Measurements from ENCODE around the gene SYCE3. TPM values are rescaled to one million over a fixed set of nuclear protein-coding genes. Genes with fewer than 3 reads are reported as not detected.

Gene SYCE3
- total RNA-seq, 1 experiment from 2014 or later, result not detected

- no TSS peak for BruUV-seq (replicated peaks)
- no peaks in the 10 kb centered on the region for H3K27me3 ChIP-seq (replicated peaks; ENCODE audit: insufficient read depth, low read depth, low read length, poor library complexity)
- no peaks in the 10 kb centered on the region for H3K4me1 ChIP-seq (ENCODE audit: insufficient read depth, low read length, poor library complexity, severe bottlenecking)
- H3K9me3 ChIP-seq (ENCODE audit: low read depth, low read length, poor library complexity, severe bottlenecking), result no peaks in the 10 kb centered on the region
- H3K27ac ChIP-seq (ENCODE audit: low read depth, low read length, poor library complexity, severe bottlenecking), result no peak overlapping the region
- no peak for TF ChIP-seq EZH2 (IDR thresholded peaks at IDR 0.05; ENCODE audit: borderline replicate concordance, low read depth, low read length, poor library complexity, severe bottlenecking)
- no peak for TF ChIP-seq CTCF (conservative IDR thresholded peaks at IDR 0.05; ENCODE audit: low read depth, low read length)
- no peaks in the 10 kb centered on the region for H3K36me3 ChIP-seq (ENCODE audit: insufficient read depth, low read length, poor library complexity, severe bottlenecking)
- ChIA-PET CTCF (interaction anchor here (0.5 kb wide), 2 partner anchors 11 to 331 kb away, joined by 3 to 5 read pairs; no protein-coding TSS in a partner anchor), POLR2A (ENCODE audit: low non-redundant PET) (no interaction called here)
- H3K4me3 ChIP-seq (ENCODE audit: low read depth, low read length, poor library complexity, severe bottlenecking), result no peak overlapping the region
- intact Hi-C loops (cut with micrococcal nuclease; ENCODE audit: unreplicated experiment), result loop anchor here (10.0 kb wide), 1 partner anchor 62 kb away; the partner anchor contains the start of gene KLHDC7B
- no peak for DNase-seq (ENCODE audit: low spot score)
Measured at GRCh38 chr22:50606946-50607658, 44.4 kb upstream of the SYCE3 start.

- CTCF ChIA-PET, result interaction anchor here (0.5 kb wide), 1 partner anchor 10 kb away, joined by 3 read pairs; no protein-coding TSS in a partner anchor
- no peak for DNase-seq (ENCODE audit: low spot score)
- no peak overlapping the region for H3K4me3 ChIP-seq (ENCODE audit: low read depth, low read length, poor library complexity, severe bottlenecking)
- no peak for TF ChIP-seq EZH2 (IDR thresholded peaks at IDR 0.05; ENCODE audit: borderline replicate concordance, low read depth, low read length, poor library complexity, severe bottlenecking)
- no peak for TF ChIP-seq CTCF (conservative IDR thresholded peaks at IDR 0.05; ENCODE audit: low read depth, low read length)
- no peaks in the 10 kb centered on the region for H3K27me3 ChIP-seq (replicated peaks; ENCODE audit: insufficient read depth, low read depth, low read length, poor library complexity)
- POLR2A ChIA-PET (ENCODE audit: low non-redundant PET), result no interaction called here
- no peaks in the 10 kb centered on the region for H3K36me3 ChIP-seq (ENCODE audit: insufficient read depth, low read length, poor library complexity, severe bottlenecking)
- H3K9me3 ChIP-seq (ENCODE audit: low read depth, low read length, poor library complexity, severe bottlenecking), result no peaks in the 10 kb centered on the region
- no peaks in the 10 kb centered on the region for H3K4me1 ChIP-seq (ENCODE audit: insufficient read depth, low read length, poor library complexity, severe bottlenecking)
- intact Hi-C loops (cut with micrococcal nuclease; ENCODE audit: unreplicated experiment), result loop anchor here (10.0 kb wide), 1 partner anchor 62 kb away; the partner anchor contains the start of gene KLHDC7B
- no TSS peak for BruUV-seq (replicated peaks)
- H3K27ac ChIP-seq (ENCODE audit: low read depth, low read length, poor library complexity, severe bottlenecking), result no peak overlapping the region
Measured at GRCh38 chr22:50606165-50606945, 43.6 kb upstream of the SYCE3 start.

GRCh38 chr22:50605613-50606074 lies 42.9 kb upstream of the SYCE3 start:
- no peaks in the 10 kb centered on the region for H3K27me3 ChIP-seq (replicated peaks; ENCODE audit: insufficient read depth, low read depth, low read length, poor library complexity)
- BruUV-seq (replicated peaks), result no TSS peak
- intact Hi-C loops (cut with micrococcal nuclease; ENCODE audit: unreplicated experiment), result loop anchor here (10.0 kb wide), 1 partner anchor 61 kb away; the partner anchor contains the start of gene KLHDC7B
- TF ChIP-seq CTCF (conservative IDR thresholded peaks at IDR 0.05; ENCODE audit: low read depth, low read length) (no peak), EZH2 (IDR thresholded peaks at IDR 0.05; ENCODE audit: borderline replicate concordance, low read depth, low read length, poor library complexity, severe bottlenecking) (no peak)
- H3K4me3 ChIP-seq (ENCODE audit: low read depth, low read length, poor library complexity, severe bottlenecking), result no peak overlapping the region
- ChIA-PET POLR2A (ENCODE audit: low non-redundant PET) (no interaction called here), CTCF (no interaction called here)
- H3K4me1 ChIP-seq (ENCODE audit: insufficient read depth, low read length, poor library complexity, severe bottlenecking), result no peaks in the 10 kb centered on the region
- no peak for DNase-seq (ENCODE audit: low spot score)
- H3K27ac ChIP-seq (ENCODE audit: low read depth, low read length, poor library complexity, severe bottlenecking), result no peak overlapping the region
- no peaks in the 10 kb centered on the region for H3K9me3 ChIP-seq (ENCODE audit: low read depth, low read length, poor library complexity, severe bottlenecking)
- H3K36me3 ChIP-seq (ENCODE audit: insufficient read depth, low read length, poor library complexity, severe bottlenecking), result no peaks in the 10 kb centered on the region
